ENCODE measurements around the gene SMTNL1. TPM values are rescaled to one million over a fixed set of nuclear protein-coding genes. Genes with fewer than 3 reads are reported as not detected.
A peak's percentile ranks its signal among the peaks of the same experiment; 100 is the strongest.

SMTNL1 gene
- polyA plus RNA-seq, 3 donors, result 0.12 to 0.28 (median 0.23) TPM

DNA sequence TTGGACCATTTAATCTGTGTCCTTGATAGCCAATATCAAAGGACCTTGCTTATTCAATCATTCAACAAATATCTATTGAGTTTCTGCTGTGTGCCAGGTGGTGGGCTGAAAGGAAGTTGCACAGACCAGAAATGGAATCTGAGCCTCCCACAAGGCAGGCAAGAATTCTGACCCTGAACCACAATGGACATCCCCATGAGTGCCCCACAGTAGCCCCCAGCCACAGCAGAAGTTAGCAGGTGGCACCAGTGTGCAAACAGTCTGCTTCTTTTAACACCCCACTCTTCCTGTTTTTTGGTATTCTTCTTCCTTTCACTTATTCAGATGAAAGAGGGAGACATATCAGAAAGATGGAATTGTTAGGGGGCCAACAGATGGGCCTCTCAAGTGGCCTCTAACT, 47.9 kb downstream of the SMTNL1 start:
- no peak for DNase-seq (ENCODE audit: low read depth in 3 of 3, low spot score in 2 of 3)

DNA sequence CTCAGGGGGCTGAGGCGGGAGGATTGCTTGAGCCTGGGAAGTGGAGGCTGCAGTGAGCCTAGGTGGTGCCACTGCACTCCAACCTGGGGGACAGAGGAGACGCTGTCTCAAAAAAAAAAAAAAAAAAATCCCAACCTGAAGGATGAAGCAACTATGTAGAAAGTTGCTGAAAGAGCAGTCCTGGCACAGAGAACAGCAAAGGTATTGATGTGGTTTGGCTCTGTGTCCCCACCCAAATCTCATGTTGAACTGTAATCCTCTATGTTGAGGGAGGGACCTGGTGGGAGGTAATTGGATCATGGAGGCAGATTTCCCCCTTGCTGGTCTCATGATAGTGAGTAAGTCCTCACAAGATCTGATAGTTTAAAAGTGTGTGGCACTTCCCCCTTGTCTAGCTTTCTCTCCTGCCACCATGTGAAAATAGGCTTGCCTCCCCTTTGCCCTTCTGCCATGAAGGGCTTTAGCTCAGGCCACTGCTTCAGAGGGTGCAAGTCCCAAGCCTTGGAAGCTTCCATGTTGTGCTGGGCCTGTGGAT, 49.4 kb downstream of the SMTNL1 start:
- DNase-seq (ENCODE audit: low read depth in 3 of 3, low spot score in 2 of 3), result no peak

GRCh38 chr11:57588046-57588710, 50.8 kb downstream of the SMTNL1 start:
- no peak for DNase-seq (ENCODE audit: low read depth in 3 of 3, low spot score in 2 of 3)

DNA sequence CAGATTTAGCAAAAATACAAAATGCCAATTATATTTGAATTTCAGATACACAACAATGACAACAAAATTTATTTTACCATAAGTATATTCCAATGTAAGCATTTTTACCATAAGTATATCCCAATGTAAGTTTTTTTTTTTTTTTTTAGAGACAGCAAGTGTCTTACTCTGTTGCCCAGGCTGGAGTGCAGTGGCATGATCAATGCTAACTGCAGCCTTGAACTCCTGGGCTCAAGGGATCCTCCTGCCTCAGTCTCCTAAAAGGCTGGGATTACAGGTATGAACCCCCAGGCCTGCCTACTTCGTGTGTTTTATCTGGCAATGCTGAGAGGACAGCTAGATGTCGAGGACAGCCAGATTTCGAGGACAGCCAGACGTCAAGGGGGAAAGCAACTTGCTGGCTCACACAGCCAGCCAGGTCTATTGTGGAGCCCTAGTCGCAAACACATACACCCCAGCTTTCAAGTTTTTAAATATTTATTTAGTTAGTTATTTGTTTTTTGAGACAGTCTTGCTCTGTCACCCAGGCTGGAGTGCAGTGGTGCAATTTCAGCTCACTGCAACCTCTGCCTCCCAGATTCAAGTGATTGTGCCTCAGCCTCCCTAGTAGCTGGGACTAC, 59.0 kb downstream of the SMTNL1 start:
- no peak for DNase-seq (ENCODE audit: low read depth in 3 of 3, low spot score in 2 of 3)

GRCh38 chr11:57597461-57597915, 60.1 kb downstream of the SMTNL1 start, which contains the start of gene SERPING1:
TSS of gene SERPING1 (plus strand) at chr11:57597685. CDS start at chr11:57598271, 586 bp downstream.
- peak in 2 of 3 donors; percentile 32 to 46 for DNase-seq (ENCODE audit: low read depth in 3 of 3, low spot score in 2 of 3)

- peak; percentile 48 to 67 (median 65) for DNase-seq (ENCODE audit: low read depth in 3 of 3, low spot score in 2 of 3)
These were observed 60.8 kb downstream of the SMTNL1 start for GRCh38 chr11:57597916-57598830.

DNA sequence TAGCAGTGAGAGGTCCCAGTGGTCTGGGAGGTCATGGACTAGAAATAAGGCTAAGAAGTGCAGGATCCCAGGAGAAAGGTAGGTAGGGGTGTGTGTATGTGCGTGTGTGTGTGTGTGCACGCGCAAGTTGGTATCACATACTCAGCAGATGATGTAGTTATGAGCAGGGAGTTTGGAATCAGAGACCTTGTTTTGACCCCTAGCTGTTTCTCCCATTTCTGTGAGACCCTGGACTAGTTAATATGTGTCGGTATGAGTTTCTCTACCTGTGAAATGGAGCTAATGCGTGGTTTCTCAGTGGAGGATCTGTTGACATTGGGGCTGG, 61.4 kb downstream of the SMTNL1 start:
- peak in 1 of 3 donors; percentile 10 for DNase-seq (ENCODE audit: low read depth in 3 of 3, low spot score in 2 of 3)

DNA sequence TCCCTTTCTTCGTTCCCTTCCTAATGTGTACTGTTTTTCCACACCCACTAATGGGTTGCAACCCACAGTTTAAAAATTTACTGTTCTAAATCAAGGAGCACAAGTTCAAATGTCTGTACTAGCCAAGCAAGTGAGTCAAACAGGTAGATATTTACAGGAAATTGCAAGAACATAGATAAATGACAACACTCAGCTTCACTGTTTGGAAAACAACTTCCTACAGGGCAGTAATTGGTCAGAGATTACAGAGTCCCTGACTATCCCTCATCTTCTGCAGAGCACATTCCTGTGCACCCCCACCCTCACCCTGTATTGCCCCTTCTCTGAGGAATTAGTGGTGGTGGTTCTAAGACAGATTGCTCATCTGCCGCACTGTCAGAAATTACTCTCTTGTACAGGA, 62.0 kb downstream of the SMTNL1 start:
- DNase-seq (ENCODE audit: low read depth in 3 of 3, low spot score in 2 of 3), result no peak

Other genes with a start within 250 kb of the SMTNL1 start
- gene TNKS1BP1, start 212.6 kb upstream of the SMTNL1 start, polyA plus RNA-seq (ENCODE audit: insufficient read length in 3 of 3), result 10 to 100 TPM; 57.9 to 62.7 (median 60.3) TPM
- gene SSRP1, start 201.7 kb upstream of the SMTNL1 start, polyA plus RNA-seq (ENCODE audit: insufficient read length in 3 of 3), result 100 to 1,000 TPM; 199 to 214 (median 203) TPM
- gene P2RX3, start 199.2 kb upstream of the SMTNL1 start, polyA plus RNA-seq (ENCODE audit: insufficient read length in 3 of 3), result under 1 TPM; 0.42 to 0.76 (median 0.76) TPM
- gene PRG3, start 156.4 kb upstream of the SMTNL1 start, polyA plus RNA-seq (ENCODE audit: insufficient read length in 3 of 3), result 1 to 10 TPM in 2 of 3 donors, under 1 TPM in 1; 0.33 to 1.5 (median 1.2) TPM
- 1 to 10 TPM in 2 of 3 donors, under 1 TPM in 1; 0.28 to 2.4 (median 1.9) TPM for gene PRG2, start 146.9 kb upstream of the SMTNL1 start, polyA plus RNA-seq (ENCODE audit: insufficient read length in 3 of 3)
- 10 to 100 TPM; 19.3 to 25.6 (median 22.9) TPM for gene SLC43A3, start 110.5 kb upstream of the SMTNL1 start, polyA plus RNA-seq (ENCODE audit: insufficient read length in 3 of 3)
- gene RTN4RL2, start 77.1 kb upstream of the SMTNL1 start, polyA plus RNA-seq (ENCODE audit: insufficient read length in 3 of 3), result 1 to 10 TPM; 1.4 to 3.0 (median 1.7) TPM
- gene SLC43A1, start 21.9 kb upstream of the SMTNL1 start, polyA plus RNA-seq (ENCODE audit: insufficient read length in 3 of 3), result 1 to 10 TPM; 5.0 to 6.1 (median 5.4) TPM
- 10 to 100 TPM; 54.0 to 58.4 (median 58.3) TPM for gene TIMM10, start 6.8 kb upstream of the SMTNL1 start, polyA plus RNA-seq (ENCODE audit: insufficient read length in 3 of 3)
- gene UBE2L6, start 30.1 kb downstream of the SMTNL1 start, polyA plus RNA-seq (ENCODE audit: insufficient read length in 3 of 3), result 10 to 100 TPM; 41.3 to 43.6 (median 43.4) TPM
- gene SERPING1, start 60.1 kb downstream of the SMTNL1 start, polyA plus RNA-seq (ENCODE audit: insufficient read length in 3 of 3), result 100 to 1,000 TPM; 139 to 172 (median 151) TPM
- gene YPEL4, start 112.3 kb downstream of the SMTNL1 start, polyA plus RNA-seq (ENCODE audit: insufficient read length in 3 of 3), result 1 to 10 TPM; 1.2 to 1.9 (median 1.7) TPM
- 10 to 100 TPM; 16.6 to 18.5 (median 18.4) TPM for gene CLP1, start 120.2 kb downstream of the SMTNL1 start, polyA plus RNA-seq (ENCODE audit: insufficient read length in 3 of 3)
- 10 to 100 TPM; 52.3 to 56.7 (median 52.8) TPM for gene ZDHHC5, start 130.5 kb downstream of the SMTNL1 start, polyA plus RNA-seq (ENCODE audit: insufficient read length in 3 of 3)
- gene MED19, start 174.6 kb downstream of the SMTNL1 start, polyA plus RNA-seq (ENCODE audit: insufficient read length in 3 of 3), result 10 to 100 TPM; 21.2 to 23.7 (median 22.9) TPM
- 100 to 1,000 TPM; 117 to 119 (median 118) TPM for gene TMX2, start 175.0 kb downstream of the SMTNL1 start, polyA plus RNA-seq (ENCODE audit: insufficient read length in 3 of 3)
- 100 to 1,000 TPM in 2 of 3 donors, 10 to 100 TPM in 1; 99.4 to 124 (median 108) TPM for gene SELENOH, start 203.9 kb downstream of the SMTNL1 start, polyA plus RNA-seq (ENCODE audit: insufficient read length in 3 of 3)
- gene BTBD18, start 214.2 kb downstream of the SMTNL1 start, polyA plus RNA-seq (ENCODE audit: insufficient read length in 3 of 3), result under 1 TPM; 0.10 to 0.19 (median 0.15) TPM
- 100 to 1,000 TPM; 204 to 221 (median 210) TPM for gene CTNND1, start 224.2 kb downstream of the SMTNL1 start, polyA plus RNA-seq (ENCODE audit: insufficient read length in 3 of 3)

Measured in right renal cortex interstitium (tissue), 3 donors.